H1 (cell line): ENCODE results near the gene BCAS4.

ENCODE experiments used
- ASH2L ChIP-seq: fragments of 200-600, 300-600 bp; sonication (generic); IDR thresholded peaks from one replicate; pipeline ENCODE4 v1.7.1; 2017; ENCODE audit warnings: low read length
- CEBPB ChIP-seq: IDR thresholded peaks from 2 replicates; pipeline ENCODE4 v1.6.1; 2012; ENCODE audit warnings: low read depth, low read length
- CTCF ChIP-seq, 3 experiments: IDR thresholded peaks; 1 replicate in 2 of 3; 2 replicates in 1 of 3; pipeline versions ENCODE4 v1.5.1 to v1.6.1; 2011; ENCODE audit warnings: low read length in 3 of 3, mild to moderate bottlenecking in 3 of 3, inconsistent platforms in 2 of 3, low read depth in 1 of 3, moderate library complexity in 1 of 3; ENCODE audit not compliant: insufficient read depth in 1 of 3; ENCODE audit errors: control extremely low read depth in 1 of 3
- HDAC6 ChIP-seq: IDR thresholded peaks from one replicate; pipeline ENCODE4 v1.7.1; 2012; ENCODE audit warnings: low read depth, mild to moderate bottlenecking, inconsistent platforms, low read length, moderate library complexity
- MAFK ChIP-seq: IDR thresholded peaks from 2 replicates; pipeline ENCODE4 v1.6.1; 2012; ENCODE audit warnings: low read depth, mild to moderate bottlenecking, improper control_type of control experiment, low read length
- SP2 ChIP-seq: IDR thresholded peaks from 2 replicates; pipeline ENCODE4 v1.6.1; 2012; ENCODE audit warnings: mild to moderate bottlenecking, low read length, inconsistent platforms
- TEAD4 ChIP-seq: IDR thresholded peaks from 2 replicates; pipeline ENCODE4 v1.6.1; 2012; ENCODE audit warnings: low read depth, low read length, inconsistent platforms, mixed read lengths

GRCh38 chr20:50865591-50865990, 70.7 kb downstream of the BCAS4 start:
- TF ChIP-seq CTCF (IDR thresholded peaks at IDR 0.05; ENCODE audit: control extremely low read depth in 1 of 3, insufficient read depth in 1 of 3, low read depth in 1 of 3, low read length in 3 of 3), result no peak
- no peak for TF ChIP-seq CEBPB
- no peak for TF ChIP-seq TEAD4
- TF ChIP-seq HDAC6, result no peak
- no peak for TF ChIP-seq SP2
- TF ChIP-seq MAFK, result no peak
- no peak for TF ChIP-seq ASH2L
